BE2C (cell line): Measurements from ENCODE around the gene PIGQ.

Experiments used
- DNase-seq: peaks from one replicate; pipeline ENCODE4 v3.0.0-alpha.2; 2020
- H3K27me3 ChIP-seq: fragments of 250-450 bp; sonication (Bioruptor Pico); 2 replicates; pipeline ENCODE4 v1.5.1; 2020; ENCODE audit warnings: mild to moderate bottlenecking
- H3K36me3 ChIP-seq: fragments of 250-450 bp; sonication (Bioruptor Pico); 2 replicates; pipeline ENCODE4 v1.5.1; 2020; ENCODE audit warnings: mild to moderate bottlenecking
- H3K4me1 ChIP-seq: fragments of 250-450 bp; sonication (Bioruptor Pico); 2 replicates; pipeline ENCODE4 v1.5.1; 2020
- H3K4me3 ChIP-seq: 2 replicates; pipeline ENCODE4 v1.5.1; 2011; ENCODE audit warnings: low read depth, low read length
- H3K9me3 ChIP-seq: fragments of 250-450 bp; sonication (Bioruptor Pico); 2 replicates; pipeline ENCODE4 v1.5.1; 2020
- CTCF ChIP-seq: IDR thresholded peaks from 2 replicates; pipeline ENCODE4 v1.5.1; 2012; ENCODE audit warnings: mild to moderate bottlenecking, low read depth, low read length

PIGQ gene

GRCh38 chr16:548586-548985 lies 21.2 kb upstream of the PIGQ start:
- H3K36me3 ChIP-seq, result peaks cover 43% of the 10 kb centered on the region
- no peak for DNase-seq
- H3K4me3 ChIP-seq, result no peak overlapping the region
- H3K9me3 ChIP-seq, result no peaks in the 10 kb centered on the region; the same call in 1 of the 2 replicates
- no peak for TF ChIP-seq CTCF
- no peaks in the 10 kb centered on the region for H3K27me3 ChIP-seq
- peaks cover 12% of the 10 kb centered on the region for H3K4me1 ChIP-seq

- TF ChIP-seq CTCF, result peak; percentile 5; the same call in 1 of the 2 replicates
- Histone ChIP-seq H3K4me1 (peaks cover 10% of the 10 kb centered on the region), H3K27me3 (no peaks in the 10 kb centered on the region), H3K36me3 (peaks cover 50% of the 10 kb centered on the region), H3K4me3 (no peak overlapping the region), H3K9me3 (no peaks in the 10 kb centered on the region)
- no peak for DNase-seq
Observed at GRCh38 chr16:549544-550263, 20.1 kb upstream of the PIGQ start.

GRCh38 chr16:551210-551609 lies 18.6 kb upstream of the PIGQ start:
- Histone ChIP-seq H3K36me3 (peaks cover 50% of the 10 kb centered on the region), H3K27me3 (no peaks in the 10 kb centered on the region), H3K4me1 (peaks cover 24% of the 10 kb centered on the region), H3K4me3 (no peak overlapping the region), H3K9me3 (no peaks in the 10 kb centered on the region)
- TF ChIP-seq CTCF, result no peak
- no peak for DNase-seq

GRCh38 chr16:552171-552570 lies 17.6 kb upstream of the PIGQ start:
- no peak for TF ChIP-seq CTCF
- Histone ChIP-seq H3K9me3 (no peaks in the 10 kb centered on the region), H3K4me1 (peaks cover 20% of the 10 kb centered on the region), H3K36me3 (peaks cover 50% of the 10 kb centered on the region), H3K4me3 (no peak overlapping the region), H3K27me3 (no peaks in the 10 kb centered on the region)
- no peak for DNase-seq

- peaks cover 35% of the 10 kb centered on the region for H3K36me3 ChIP-seq
- no peak for TF ChIP-seq CTCF
- H3K27me3 ChIP-seq, result no peaks in the 10 kb centered on the region; the same call in 1 of the 2 replicates
- H3K4me1 ChIP-seq, result peaks cover 16% of the 10 kb centered on the region
- no peak for DNase-seq
- no peaks in the 10 kb centered on the region for H3K9me3 ChIP-seq
- no peak overlapping the region for H3K4me3 ChIP-seq
Observed at GRCh38 chr16:553601-554296, 16.0 kb upstream of the PIGQ start.

- no peak for DNase-seq
- no peak for TF ChIP-seq CTCF
- Histone ChIP-seq H3K9me3 (no peaks in the 10 kb centered on the region), H3K27me3 (peaks cover 2% of the 10 kb centered on the region), H3K4me3 (no peak overlapping the region), H3K4me1 (peaks cover 16% of the 10 kb centered on the region), H3K36me3 (peaks cover 34% of the 10 kb centered on the region)
Observed at GRCh38 chr16:554297-554621, 15.5 kb upstream of the PIGQ start.
